ENCODE data around the gene DUS3L.

Gene DUS3L

DNA sequence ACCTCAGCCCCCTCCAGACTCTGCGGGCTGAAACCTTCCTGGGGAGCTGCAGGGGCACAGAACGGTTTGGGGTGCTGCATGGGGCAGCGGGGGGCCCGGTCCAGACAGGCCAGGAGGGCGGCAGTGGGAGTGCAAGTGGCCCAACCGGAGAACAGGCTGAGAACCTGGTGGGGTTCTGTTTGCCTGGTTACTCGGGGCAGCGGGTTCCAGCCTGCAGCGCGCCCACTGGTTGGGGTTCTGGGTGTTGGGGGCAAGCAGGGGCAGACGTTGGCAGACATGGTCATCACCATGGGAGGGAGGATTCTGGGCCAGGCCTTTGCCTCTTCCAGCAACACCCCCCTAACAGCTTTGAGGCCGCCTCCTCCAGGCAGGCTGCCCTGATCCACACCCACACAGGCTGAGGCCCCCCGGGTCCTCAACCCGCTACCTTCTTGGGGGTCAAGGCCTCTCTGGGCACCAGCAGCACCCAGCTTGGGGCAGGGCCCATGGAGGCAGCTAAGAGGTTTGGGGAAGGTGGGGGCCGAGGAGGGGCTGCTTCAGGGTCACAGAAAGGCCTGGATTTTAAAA is 6.3 kb downstream of the DUS3L start, which contains the start of gene PRR22:
PRR22 (minus strand) TSS at position 166 of the 567 bp plus-strand sequence; CDS start at position 80, 86 bp downstream.
- TF ChIP-seq, protein P1, sequence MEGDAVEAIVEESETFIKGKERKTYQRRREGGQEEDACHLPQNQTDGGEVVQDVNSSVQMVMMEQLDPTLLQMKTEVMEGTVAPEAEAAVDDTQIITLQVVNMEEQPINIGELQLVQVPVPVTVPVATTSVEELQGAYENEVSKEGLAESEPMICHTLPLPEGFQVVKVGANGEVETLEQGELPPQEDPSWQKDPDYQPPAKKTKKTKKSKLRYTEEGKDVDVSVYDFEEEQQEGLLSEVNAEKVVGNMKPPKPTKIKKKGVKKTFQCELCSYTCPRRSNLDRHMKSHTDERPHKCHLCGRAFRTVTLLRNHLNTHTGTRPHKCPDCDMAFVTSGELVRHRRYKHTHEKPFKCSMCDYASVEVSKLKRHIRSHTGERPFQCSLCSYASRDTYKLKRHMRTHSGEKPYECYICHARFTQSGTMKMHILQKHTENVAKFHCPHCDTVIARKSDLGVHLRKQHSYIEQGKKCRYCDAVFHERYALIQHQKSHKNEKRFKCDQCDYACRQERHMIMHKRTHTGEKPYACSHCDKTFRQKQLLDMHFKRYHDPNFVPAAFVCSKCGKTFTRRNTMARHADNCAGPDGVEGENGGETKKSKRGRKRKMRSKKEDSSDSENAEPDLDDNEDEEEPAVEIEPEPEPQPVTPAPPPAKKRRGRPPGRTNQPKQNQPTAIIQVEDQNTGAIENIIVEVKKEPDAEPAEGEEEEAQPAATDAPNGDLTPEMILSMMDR (IDR thresholded peaks at IDR 0.05) = no peak

DNA sequence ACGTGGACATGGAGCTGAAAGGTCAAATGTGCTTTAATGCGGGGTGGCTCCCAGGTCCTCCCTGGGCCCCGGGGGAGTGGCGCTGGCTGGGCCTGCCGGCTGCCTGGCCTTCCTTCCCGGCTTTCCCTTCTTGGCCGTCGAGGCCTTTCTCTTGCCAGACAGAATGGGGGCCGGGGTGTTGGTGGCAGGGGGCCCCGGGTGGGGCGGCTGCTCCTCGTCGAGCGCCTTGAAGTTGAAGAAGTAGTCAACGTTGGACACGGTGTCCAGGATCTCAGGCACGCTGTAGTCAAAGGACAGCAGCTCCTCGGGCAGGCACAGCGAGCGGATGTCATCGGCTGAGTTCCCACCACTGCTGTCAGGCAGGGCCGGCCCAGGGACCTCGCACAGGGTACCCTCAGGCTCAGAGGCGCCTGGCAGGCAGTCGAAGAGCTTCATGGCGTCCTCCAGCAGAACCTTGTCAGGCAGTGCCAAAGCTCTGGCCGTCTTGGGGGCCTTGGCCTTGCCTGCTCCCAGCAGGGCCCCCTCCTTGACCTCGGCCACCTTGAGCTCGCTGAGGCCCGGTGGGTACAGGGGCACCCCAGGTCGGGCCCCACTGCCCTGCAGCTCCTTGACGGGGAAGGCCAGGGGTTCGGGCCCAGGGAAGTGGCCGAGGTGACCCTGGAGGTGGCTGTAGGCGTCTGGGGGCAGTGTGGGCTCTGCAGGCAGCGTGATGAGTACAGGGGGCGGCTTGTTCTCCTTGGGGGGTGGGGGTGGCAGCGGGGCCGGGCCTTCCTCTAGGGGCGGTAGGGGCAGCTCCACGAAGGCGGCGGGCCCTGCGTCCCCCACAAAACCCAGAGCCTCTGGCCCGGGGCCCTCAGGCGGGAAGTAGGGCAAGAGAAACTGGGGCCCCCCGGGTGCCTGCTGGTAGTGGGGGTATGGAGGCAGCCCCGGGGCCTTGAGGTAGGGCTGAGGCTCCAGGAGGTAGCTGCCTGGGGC is 7.7 kb downstream of the DUS3L start:
- TF ChIP-seq, protein P1 (IDR thresholded peaks at IDR 0.05) = no peak

DNA sequence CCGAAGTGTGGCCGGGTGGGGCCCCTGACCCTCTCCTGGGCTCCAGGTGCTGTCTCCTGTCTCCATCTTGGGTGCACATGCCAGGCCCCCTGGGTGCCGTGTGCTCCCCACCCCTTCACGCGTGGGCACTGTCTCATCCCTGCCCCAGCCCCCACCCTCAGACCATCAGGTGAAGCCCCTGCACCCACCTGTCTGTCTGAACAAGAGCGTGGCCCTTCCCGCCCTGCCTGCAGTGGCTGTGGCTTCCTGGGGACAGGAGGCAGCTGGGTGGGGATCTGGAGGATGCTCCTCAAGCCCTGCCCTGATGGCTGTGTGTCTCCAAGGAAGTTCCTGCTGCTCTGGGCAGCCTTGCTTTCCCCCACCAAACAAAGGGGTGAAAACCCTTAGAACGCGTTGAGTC is 8.6 kb downstream of the DUS3L start:
- TF ChIP-seq, protein P1 (IDR thresholded peaks at IDR 0.05) = no peak

DNA sequence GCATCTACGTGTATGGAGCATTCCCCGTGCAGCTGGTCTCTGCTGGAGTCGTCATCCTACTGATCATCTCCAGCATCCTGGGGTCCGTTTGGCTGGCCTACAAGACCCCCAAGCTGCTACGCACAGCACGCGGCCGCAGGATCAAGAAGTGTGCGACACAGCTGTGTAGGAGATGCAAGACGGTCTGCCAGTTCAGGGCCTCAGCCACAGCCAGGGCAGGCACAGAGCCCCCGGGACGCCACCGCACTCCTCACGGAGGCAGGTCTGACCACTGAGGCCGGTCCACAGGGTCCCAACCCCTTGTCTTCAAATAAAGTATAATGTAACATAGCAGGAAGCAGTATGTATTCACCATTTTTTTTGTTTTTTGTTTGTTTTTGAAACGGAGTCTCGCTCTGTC is 12.6 kb downstream of the DUS3L start:
- TF ChIP-seq, protein P1 (IDR thresholded peaks at IDR 0.05) = no peak

DNA sequence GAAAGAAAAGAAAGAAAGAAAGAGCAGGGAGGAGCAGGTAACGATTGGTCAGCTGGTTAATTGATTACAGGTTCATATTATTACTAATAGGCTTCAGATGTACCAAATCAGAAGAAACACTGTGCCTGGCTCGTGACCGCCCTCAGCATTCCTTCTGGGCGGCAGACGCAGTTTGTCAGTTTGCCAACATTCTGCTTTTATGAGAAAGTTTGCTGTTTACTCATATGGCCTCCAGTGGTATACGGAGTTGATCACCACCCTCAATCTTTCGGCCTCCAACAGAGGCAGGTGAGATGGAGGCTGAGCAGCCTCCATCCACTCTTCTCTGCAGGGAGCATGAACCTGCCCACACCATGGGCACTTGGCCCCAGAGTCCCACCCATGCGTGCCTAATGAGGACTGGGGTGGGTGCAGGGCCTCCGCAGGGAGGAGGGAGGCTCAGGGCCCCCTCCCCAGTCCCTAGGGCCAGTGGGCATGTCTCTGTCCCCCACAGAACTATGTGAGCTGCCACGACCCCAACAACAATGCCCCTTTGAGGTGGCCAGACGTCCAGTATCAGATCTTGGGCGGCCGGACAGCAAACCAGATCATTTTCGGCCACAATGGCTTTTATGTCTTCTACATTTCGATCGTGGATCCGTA is 15.2 kb downstream of the DUS3L start:
- TF ChIP-seq, protein P1 (IDR thresholded peaks at IDR 0.05) = no peak

DNA sequence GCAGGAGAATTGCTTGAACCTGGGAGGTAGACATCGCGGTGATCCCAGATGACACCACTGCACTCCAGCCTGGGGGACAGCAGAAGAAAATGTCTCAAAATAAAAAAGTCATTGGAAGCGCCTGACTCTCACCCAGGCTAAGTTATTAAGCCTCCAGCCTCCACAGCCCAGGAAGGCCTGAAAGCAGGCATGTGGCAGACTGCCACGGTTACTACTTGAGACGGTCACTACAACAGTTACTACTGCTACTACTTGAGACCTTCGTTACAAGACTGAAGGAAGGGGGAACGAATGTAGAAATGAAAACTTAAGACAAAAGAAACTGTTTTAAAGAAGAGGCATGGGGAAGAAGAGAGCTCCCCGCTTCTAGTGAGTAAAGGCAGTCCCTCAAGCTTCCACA is 16.0 kb downstream of the DUS3L start:
- TF ChIP-seq, protein P1 (IDR thresholded peaks at IDR 0.05) = no peak

DNA sequence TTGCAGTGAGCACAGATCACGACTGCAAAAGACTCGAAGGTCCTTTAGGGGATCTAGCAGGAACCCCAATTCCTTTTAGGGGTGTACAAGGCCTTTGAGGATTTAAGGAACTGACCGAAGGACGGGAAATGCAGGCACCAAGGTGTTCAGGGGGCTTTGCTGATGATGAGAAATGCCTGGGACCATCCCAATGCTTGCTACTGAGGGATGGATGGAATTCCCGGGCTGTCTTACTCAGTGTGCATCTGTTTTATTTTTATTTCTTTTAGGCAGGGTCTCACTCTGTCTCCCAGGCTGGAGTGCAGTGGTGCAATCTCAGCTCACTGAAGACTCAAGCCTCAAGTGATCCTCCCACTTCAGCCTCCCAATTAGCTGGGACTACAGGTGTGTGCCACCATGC is 17.7 kb downstream of the DUS3L start:
- TF ChIP-seq, protein P1 (IDR thresholded peaks at IDR 0.05) = no peak

Data from LNCAP (cell line).